Neural progenitor cell (in vitro differentiated cells): ENCODE results near the gene PARD6A.

ENCODE experiments used
- EZH2 ChIP-seq: fragments of 200-600 bp; sonication (generic); IDR thresholded peaks from 2 replicates; pipeline ENCODE4 v1.6.1; 2017; ENCODE audit warnings: antibody characterized with exemption, mild to moderate bottlenecking, moderate library complexity
- TF ChIP-seq, protein P1 (sequence below): fragments of 200-600 bp; sonication (generic); IDR thresholded peaks from 2 replicates; pipeline ENCODE4 v1.5.1; 2017; ENCODE audit warnings: antibody characterized with exemption, mild to moderate bottlenecking

GRCh38 chr16:67677712-67678111, 17.0 kb downstream of the PARD6A start:
- TF ChIP-seq, protein P1, sequence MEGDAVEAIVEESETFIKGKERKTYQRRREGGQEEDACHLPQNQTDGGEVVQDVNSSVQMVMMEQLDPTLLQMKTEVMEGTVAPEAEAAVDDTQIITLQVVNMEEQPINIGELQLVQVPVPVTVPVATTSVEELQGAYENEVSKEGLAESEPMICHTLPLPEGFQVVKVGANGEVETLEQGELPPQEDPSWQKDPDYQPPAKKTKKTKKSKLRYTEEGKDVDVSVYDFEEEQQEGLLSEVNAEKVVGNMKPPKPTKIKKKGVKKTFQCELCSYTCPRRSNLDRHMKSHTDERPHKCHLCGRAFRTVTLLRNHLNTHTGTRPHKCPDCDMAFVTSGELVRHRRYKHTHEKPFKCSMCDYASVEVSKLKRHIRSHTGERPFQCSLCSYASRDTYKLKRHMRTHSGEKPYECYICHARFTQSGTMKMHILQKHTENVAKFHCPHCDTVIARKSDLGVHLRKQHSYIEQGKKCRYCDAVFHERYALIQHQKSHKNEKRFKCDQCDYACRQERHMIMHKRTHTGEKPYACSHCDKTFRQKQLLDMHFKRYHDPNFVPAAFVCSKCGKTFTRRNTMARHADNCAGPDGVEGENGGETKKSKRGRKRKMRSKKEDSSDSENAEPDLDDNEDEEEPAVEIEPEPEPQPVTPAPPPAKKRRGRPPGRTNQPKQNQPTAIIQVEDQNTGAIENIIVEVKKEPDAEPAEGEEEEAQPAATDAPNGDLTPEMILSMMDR, result no peak
- TF ChIP-seq EZH2, result no peak
